ENCODE measurements around the gene PHEX. TPM values are rescaled to one million over a fixed set of nuclear protein-coding genes. Genes with fewer than 3 reads are reported as not detected.

Gene PHEX
- total and polyA plus RNA-seq, 8 donors = 0.04 to 0.09 (median 0.07) TPM; not detected in 3

DNA sequence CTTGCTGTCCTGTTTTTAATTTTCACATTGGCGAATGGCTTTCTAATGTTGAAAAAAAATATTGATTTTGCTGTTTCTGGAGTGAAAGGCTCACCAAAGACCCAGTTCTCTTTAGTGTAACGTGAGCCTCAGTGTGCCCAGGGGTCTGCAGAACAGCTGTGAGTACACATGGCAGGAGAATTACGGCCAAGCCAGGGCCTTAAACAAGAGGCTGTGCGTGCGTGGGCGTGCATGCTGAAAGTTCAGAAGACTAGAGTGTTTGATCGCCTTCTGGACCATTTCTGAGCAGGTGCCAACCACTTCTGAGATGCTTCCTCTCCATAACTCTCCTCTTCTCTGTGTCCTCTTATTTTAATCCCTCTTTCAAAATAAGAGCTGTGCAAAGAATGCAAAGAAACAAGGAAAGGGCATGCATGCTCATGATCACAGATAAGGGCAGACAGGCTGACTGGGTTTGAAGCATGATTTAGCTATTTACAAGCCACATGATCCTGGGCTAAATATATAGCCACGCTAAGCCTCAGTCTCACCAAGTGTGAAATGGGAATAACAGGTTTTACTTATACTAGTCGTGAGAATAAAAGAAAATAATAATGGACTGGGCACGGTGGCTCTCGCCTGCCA is 9.9 kb downstream of the PHEX start:
- WGBS, 2 donors = 76 to 80% methylated on average over 11 of the region's 11 CpGs
- Histone ChIP-seq H3K4me1 (no peaks in the 10 kb centered on the region), H3K9me3 (no peaks in the 10 kb centered on the region), H3K36me3 (no peaks in the 10 kb centered on the region), H3K27me3 (peaks cover 0 to 11% (median 1%) of the 10 kb centered on the region in 4 donors), H3K27ac (no peak overlapping the region), H3K4me3 (no peak overlapping the region)
- no peak for DNase-seq
- no peak for ATAC-seq
- intact Hi-C loops (cut with DNase I) = no loop called here
- FAIRE-seq = no peak
- TF ChIP-seq, protein P1, sequence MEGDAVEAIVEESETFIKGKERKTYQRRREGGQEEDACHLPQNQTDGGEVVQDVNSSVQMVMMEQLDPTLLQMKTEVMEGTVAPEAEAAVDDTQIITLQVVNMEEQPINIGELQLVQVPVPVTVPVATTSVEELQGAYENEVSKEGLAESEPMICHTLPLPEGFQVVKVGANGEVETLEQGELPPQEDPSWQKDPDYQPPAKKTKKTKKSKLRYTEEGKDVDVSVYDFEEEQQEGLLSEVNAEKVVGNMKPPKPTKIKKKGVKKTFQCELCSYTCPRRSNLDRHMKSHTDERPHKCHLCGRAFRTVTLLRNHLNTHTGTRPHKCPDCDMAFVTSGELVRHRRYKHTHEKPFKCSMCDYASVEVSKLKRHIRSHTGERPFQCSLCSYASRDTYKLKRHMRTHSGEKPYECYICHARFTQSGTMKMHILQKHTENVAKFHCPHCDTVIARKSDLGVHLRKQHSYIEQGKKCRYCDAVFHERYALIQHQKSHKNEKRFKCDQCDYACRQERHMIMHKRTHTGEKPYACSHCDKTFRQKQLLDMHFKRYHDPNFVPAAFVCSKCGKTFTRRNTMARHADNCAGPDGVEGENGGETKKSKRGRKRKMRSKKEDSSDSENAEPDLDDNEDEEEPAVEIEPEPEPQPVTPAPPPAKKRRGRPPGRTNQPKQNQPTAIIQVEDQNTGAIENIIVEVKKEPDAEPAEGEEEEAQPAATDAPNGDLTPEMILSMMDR (IDR thresholded peaks at IDR 0.05) = no peak

DNA sequence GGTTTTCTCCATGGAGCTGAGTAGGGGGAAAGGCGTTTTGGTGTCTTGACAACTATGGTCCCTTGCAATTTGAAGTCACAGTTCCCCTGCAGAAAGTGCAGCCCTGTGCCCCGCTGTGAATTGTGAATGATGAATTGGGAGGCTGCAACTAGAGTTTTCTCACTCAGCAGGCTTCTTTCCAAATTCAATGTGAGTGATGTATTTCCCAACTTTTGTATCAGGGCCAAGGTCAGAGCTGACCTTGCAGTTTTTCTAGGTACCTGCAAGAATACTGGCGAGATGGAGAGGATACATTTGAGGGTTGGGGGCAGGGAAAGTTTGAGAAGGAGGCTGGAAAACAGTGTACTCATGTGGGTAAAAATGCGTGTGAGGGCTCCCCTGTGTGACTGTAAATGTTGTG is 11.7 kb downstream of the PHEX start:
- Histone ChIP-seq H3K4me3 (no peak overlapping the region), H3K36me3 (no peaks in the 10 kb centered on the region), H3K27me3 (peaks cover 0 to 6% (median 1%) of the 10 kb centered on the region in 4 donors), H3K27ac (no peak overlapping the region), H3K9me3 (no peaks in the 10 kb centered on the region), H3K4me1 (no peaks in the 10 kb centered on the region)
- FAIRE-seq (no peak), ATAC-seq (no peak), DNase-seq (no peak)
- 33 to 47% methylated on average over 4 of the region's 4 CpGs for WGBS, 2 donors
- TF ChIP-seq, protein P1 (IDR thresholded peaks at IDR 0.05) = no peak
- intact Hi-C loops (cut with DNase I) = no loop called here

DNA sequence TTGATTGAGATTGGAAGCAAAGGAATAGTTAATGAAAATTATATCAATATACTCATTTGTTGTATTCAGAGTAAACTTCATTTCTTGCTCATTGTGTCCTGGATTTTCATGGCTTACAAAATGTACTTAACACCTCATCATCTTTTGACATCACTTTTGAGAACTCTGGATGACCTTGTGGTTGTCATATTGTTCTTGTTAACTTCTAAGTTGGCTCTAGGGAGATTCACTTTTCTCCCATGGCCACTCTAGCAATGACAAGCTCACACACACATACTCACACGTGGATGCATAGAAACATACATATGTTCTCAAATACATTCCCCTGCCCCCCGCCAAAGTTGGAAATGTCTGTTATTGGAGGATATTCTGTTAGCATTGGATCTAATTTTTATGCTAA is 15.3 kb downstream of the PHEX start:
- intact Hi-C loops (cut with DNase I) = no loop called here
- FAIRE-seq = no peak
- H3K4me3 ChIP-seq = no peak overlapping the region

DNA sequence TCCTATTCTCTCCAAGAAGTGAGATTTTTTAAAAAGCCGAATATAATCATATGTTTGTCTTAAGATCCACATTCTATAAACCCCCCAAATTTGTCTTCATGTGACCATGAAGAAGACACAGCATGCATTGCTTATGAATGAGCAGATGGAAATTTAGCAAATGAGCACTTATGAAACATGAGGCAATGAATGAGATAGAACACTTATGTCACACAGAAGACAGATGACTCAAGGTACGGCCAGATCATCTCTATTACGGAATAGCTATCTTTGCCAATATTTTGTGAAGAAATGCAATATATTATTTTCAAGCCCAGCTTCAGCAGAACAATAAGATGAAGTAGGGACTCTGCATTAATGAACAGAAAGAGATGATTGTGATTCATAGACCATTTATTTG is 21.4 kb downstream of the PHEX start:
- DNase-seq (no peak), ATAC-seq (no peak), FAIRE-seq (no peak)
- intact Hi-C loops (cut with DNase I) = no loop called here
- no peaks in the 10 kb centered on the region for H3K9me3 ChIP-seq
- H3K27ac ChIP-seq = no peak overlapping the region
- no peaks in the 10 kb centered on the region for H3K4me1 ChIP-seq
- H3K36me3 ChIP-seq = no peaks in the 10 kb centered on the region
- TF ChIP-seq, protein P1 (IDR thresholded peaks at IDR 0.05) = no peak
- H3K27me3 ChIP-seq = peaks cover 0 to 17% (median 0%) of the 10 kb centered on the region in 4 donors
- 64 to 66% methylated on average over 3 of the region's 3 CpGs for WGBS, 2 donors
- no peak overlapping the region for H3K4me3 ChIP-seq

More for the DNA sequence above, 15.3 kb downstream of the PHEX start:
- no peak for ATAC-seq
- WGBS, 2 donors = 54 to 71% methylated on average over 2 of the region's 2 CpGs
- TF ChIP-seq, protein P1 (IDR thresholded peaks at IDR 0.05) = no peak
- H3K36me3 ChIP-seq = no peaks in the 10 kb centered on the region
- no peaks in the 10 kb centered on the region for H3K4me1 ChIP-seq
- no peaks in the 10 kb centered on the region for H3K9me3 ChIP-seq
- no peak for DNase-seq
- H3K27ac ChIP-seq = no peak overlapping the region
- peaks cover 0 to 5% (median 1%) of the 10 kb centered on the region in 4 donors for H3K27me3 ChIP-seq

DNA sequence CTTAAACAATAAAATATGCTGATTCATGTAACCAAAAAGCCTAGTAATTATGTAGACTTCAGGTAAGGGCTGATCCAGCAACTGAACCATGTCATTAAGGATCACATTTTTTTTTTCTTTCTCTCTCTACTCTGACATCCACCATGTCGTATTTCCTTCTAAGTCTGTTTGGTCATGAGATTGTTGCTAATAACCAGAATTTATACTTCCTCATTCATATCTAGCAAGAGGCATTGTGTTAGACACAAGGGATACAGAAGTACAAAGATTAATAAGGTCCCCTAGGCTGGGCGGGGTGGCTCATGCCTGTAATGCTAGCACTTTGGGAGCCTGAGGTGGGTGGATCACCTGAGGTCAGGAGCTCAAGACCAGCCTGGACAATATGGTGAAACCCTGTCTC is 24.1 kb downstream of the PHEX start:
- DNase-seq = no peak
- Histone ChIP-seq H3K4me1 (no peaks in the 10 kb centered on the region), H3K27ac (no peak overlapping the region), H3K9me3 (no peaks in the 10 kb centered on the region), H3K4me3 (no peak overlapping the region), H3K27me3 (peaks cover 0 to 12% (median 0%) of the 10 kb centered on the region in 4 donors), H3K36me3 (no peaks in the 10 kb centered on the region)
- FAIRE-seq = no peak
- intact Hi-C loops (cut with DNase I) = no loop called here
- no peak for ATAC-seq
- TF ChIP-seq, protein P1 (IDR thresholded peaks at IDR 0.05) = no peak
- 57 to 66% methylated on average over 2 of the region's 2 CpGs for WGBS, 2 donors
